IPS-20b (cell line): ENCODE results near the gene EXOC4.
"Not testable (repeated sequence)": the region's sequence is repeated elsewhere in the genome, so short reads cannot be mapped to it uniquely, and the experiment has no call there.

Source experiments
- H3K27ac ChIP-seq: one replicate; pipeline ENCODE4 v1.5.1; 2013; ENCODE audit warnings: low read length
- H3K27me3 ChIP-seq: 2 replicates; pipeline ENCODE4 v1.6.1; 2013; ENCODE audit warnings: mild to moderate bottlenecking, low read length, inconsistent platforms; ENCODE audit not compliant: insufficient read depth
- H3K36me3 ChIP-seq: 2 replicates; pipeline ENCODE4 v1.6.1; 2013; ENCODE audit warnings: low read depth, mild to moderate bottlenecking, inconsistent platforms, low read length, moderate library complexity; ENCODE audit not compliant: insufficient read depth
- H3K4me1 ChIP-seq: 2 replicates; pipeline ENCODE4 v1.6.1; 2013; ENCODE audit warnings: mild to moderate bottlenecking, control low read depth, inconsistent platforms, low read length, moderate library complexity; ENCODE audit not compliant: insufficient read depth
- H3K4me3 ChIP-seq: 2 replicates; pipeline ENCODE4 v1.5.1; 2013; ENCODE audit warnings: mild to moderate bottlenecking, low read length, inconsistent platforms
- H3K9ac ChIP-seq: 2 replicates; pipeline ENCODE4 v1.6.1; 2013; ENCODE audit warnings: low read depth, mild to moderate bottlenecking, inconsistent platforms, low read length, moderate library complexity
- H3K9me3 ChIP-seq: 2 replicates; pipeline ENCODE4 v1.6.1; 2013; ENCODE audit warnings: mild to moderate bottlenecking, low read depth, low read length, inconsistent platforms; ENCODE audit not compliant: insufficient read depth

EXOC4 gene

DNA sequence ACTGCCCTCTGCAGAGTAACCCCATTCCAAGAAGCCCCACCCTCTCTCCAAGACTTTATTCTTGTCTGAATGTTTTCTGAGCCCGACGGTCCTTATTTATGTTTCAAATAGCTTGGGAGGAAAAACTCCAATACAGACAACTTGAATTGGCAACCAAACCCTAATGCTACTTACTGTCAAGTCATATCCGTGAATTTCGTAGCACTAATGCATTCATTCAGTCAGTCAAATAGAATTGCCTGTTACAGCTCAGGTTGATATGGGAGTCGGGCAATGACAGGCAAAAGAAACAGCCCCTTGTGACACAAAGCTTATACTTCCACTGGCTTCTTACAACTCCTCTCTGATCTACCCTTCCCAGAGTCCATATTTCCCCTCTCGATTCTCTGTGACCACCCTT is 815.8 kb downstream of the EXOC4 start:
- no peaks in the 10 kb centered on the region for H3K9me3 ChIP-seq
- no peak overlapping the region for H3K9ac ChIP-seq
- H3K4me3 ChIP-seq: no peak overlapping the region
- no peak overlapping the region for H3K27ac ChIP-seq
- no peaks in the 10 kb centered on the region for H3K27me3 ChIP-seq
- no peaks in the 10 kb centered on the region for H3K36me3 ChIP-seq
- H3K4me1 ChIP-seq: 0 out of 2 replicates have a peak, but pooled peaks cover 1% of the 10 kb centered on the region

DNA sequence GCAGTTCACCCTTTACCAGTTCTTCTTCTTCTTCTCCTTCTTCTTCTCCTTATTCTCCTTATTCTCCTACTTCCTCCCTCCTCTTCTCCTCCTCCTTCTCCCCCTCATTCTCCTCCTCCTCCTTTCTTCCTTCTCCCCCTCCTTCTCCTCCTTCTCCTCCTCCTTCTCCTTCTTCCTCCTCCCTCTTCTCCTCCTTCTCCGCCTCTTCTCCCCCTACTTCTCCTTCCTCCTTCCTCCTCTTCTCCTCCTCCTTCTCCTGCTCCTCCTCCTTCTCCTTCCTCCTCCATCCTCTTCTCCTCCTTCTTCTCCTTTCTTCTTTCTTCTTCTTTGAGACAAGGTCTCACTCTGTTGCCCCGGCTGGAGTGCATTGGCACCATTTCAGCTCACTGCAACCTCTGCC is 816.3 kb downstream of the EXOC4 start:
- no peak overlapping the region for H3K9ac ChIP-seq
- H3K36me3 ChIP-seq: no peaks in the 10 kb centered on the region
- no peak overlapping the region for H3K27ac ChIP-seq
- H3K9me3 ChIP-seq: no peaks in the 10 kb centered on the region
- no peaks in the 10 kb centered on the region for H3K4me1 ChIP-seq
- H3K4me3 ChIP-seq: no peak overlapping the region
- H3K27me3 ChIP-seq: no peaks in the 10 kb centered on the region

DNA sequence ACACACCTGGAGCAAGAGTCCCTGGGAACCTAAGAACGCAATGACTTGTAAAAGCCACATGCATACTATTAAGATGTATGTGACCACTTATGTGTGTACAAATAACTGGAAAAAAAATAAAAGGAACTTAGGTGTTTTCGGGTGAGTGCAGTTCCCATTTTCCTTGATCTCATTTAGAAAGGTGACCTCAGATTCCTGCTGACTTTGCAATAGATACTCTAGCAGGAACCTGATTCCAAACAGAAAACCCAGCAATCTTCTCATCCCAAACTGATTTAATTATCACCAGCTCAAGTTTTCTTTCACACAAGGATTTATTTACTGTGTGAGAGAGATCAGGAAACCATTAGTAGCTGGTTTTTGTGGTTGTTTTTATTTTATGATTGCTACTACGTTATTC is 817.8 kb downstream of the EXOC4 start:
- Histone ChIP-seq H3K27ac (no peak overlapping the region), H3K4me1 (no peaks in the 10 kb centered on the region), H3K27me3 (no peaks in the 10 kb centered on the region), H3K36me3 (0 out of 2 replicates have a peak, but pooled peaks cover 2% of the 10 kb centered on the region), H3K9me3 (peaks cover 1% of the 10 kb centered on the region; the same call in 1 of the 2 replicates), H3K9ac (no peak overlapping the region), H3K4me3 (no peak overlapping the region)

DNA sequence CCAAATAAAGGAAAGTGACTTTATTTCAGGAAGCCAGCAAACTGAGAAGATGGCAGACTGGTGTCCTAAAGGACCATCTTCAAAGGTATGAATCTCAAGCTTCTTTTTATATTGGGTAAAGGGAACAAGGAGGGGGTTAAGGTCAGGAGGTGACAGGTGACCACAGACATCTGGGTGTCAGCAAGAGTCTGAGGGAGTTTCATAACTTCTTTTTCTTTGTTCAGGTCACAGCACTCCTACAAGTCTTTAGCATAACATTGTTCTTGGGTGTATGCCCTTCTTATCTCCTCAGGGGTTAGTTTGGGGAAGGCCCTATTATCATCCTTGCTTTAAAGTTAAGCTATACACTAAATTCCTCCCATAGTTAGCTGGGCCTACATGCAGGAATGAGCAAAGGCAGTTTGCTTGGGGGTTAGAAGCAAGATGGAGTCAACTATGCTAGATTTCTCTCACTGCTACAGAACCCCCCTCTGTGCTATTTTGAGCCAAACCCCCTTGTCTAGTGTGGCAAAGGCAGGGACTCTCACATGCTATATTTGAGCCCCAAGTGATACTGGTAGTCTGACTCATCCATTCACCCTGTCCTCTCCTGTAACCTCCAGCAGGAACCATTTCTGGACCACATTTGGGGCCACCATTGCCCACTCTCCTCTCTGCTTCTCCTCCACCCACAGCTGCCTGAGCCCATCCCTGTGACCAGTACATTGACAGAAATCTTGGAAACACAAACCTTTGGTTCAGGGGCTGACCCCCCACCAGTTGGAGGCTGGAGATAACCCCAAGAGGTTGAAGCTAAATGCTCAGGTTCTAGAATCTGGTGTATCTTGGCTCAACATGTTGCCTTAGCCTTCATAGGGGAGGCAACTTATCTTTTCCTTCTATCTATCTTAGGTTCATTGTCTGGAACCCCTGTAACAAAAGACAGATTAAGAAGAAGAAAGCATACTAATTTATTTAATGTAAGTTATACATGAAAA is 818.8 kb downstream of the EXOC4 start:
- H3K27ac ChIP-seq: no peak overlapping the region
- no peak overlapping the region for H3K4me3 ChIP-seq
- no peaks in the 10 kb centered on the region for H3K27me3 ChIP-seq
- no peaks in the 10 kb centered on the region for H3K4me1 ChIP-seq
- no peak overlapping the region for H3K9ac ChIP-seq
- peaks cover 6% of the 10 kb centered on the region for H3K9me3 ChIP-seq
- 0 out of 2 replicates have a peak, but pooled peaks cover 5% of the 10 kb centered on the region for H3K36me3 ChIP-seq

DNA sequence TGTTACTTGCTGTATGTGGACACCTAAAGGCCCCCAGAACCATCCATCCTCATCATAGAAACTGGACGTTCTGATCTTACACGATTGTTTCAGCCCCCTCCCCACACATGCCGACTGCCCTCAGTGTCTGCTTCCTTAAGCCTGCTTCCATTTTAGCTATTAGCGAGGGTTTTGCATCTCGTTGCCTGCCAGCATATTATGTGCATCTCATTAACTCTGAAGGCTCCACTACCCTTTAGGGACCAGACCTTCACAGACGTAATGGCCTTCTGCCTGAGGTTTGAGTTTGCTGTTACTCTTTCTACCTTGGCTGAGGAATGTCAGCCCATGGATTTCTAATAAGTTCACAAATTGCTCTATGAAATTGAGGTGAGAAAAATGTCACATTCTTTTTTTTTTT is 820.4 kb downstream of the EXOC4 start:
- Histone ChIP-seq H3K36me3 (0 out of 2 replicates have a peak, but pooled peaks cover 5% of the 10 kb centered on the region), H3K27me3 (no peaks in the 10 kb centered on the region), H3K4me3 (no peak overlapping the region), H3K9me3 (peaks cover 6% of the 10 kb centered on the region), H3K4me1 (no peaks in the 10 kb centered on the region), H3K27ac (no peak overlapping the region), H3K9ac (no peak overlapping the region)

DNA sequence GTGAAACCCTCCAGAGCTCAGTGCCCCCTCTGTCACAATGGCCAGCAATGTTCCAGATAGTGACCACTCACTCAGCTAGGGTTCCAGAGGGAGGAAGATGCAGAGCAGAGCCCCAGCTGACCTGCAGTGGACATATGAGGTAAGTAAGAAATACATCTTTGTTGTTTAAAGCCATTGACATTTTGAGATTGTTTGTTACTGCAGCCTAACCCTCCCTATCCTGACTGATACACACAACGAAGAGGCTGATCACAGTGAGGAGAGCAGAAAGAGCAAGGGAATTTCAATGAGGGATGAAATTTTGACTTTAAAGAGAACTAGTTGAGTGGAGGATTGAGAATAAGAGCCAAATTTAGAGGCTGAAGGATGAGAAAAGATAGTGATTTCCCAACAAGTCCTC is 822.9 kb downstream of the EXOC4 start:
- no peak overlapping the region for H3K9ac ChIP-seq
- H3K4me1 ChIP-seq: no peaks in the 10 kb centered on the region
- H3K27me3 ChIP-seq: no peaks in the 10 kb centered on the region
- 0 out of 2 replicates have a peak, but pooled peaks cover 5% of the 10 kb centered on the region for H3K36me3 ChIP-seq
- H3K27ac ChIP-seq: no peak overlapping the region
- H3K9me3 ChIP-seq: peaks cover 6% of the 10 kb centered on the region
- H3K4me3 ChIP-seq: no peak overlapping the region

DNA sequence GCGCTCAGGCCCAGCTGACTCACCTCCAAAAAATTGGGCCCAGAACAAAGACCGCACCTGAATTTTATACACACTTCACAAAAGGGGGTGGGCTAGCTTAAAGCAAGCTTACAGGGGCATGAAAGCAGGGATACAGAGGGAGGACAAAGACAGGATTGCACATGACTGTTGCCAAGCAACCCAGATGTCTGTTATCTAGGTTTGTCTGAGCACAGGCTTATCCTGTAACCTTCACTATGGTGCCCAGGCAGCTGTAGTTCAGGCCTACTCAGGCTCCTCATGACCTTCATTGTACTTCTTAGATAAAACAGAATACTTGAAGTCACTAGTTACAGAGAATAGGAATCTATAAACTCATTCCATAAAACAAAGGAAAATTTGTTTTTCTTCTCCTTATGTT is 824.7 kb downstream of the EXOC4 start:
- not testable (repeated sequence) for H3K9me3 ChIP-seq, H3K9ac ChIP-seq, H3K36me3 ChIP-seq, H3K27me3 ChIP-seq, H3K4me3 ChIP-seq, H3K4me1 ChIP-seq, H3K27ac ChIP-seq

DNA sequence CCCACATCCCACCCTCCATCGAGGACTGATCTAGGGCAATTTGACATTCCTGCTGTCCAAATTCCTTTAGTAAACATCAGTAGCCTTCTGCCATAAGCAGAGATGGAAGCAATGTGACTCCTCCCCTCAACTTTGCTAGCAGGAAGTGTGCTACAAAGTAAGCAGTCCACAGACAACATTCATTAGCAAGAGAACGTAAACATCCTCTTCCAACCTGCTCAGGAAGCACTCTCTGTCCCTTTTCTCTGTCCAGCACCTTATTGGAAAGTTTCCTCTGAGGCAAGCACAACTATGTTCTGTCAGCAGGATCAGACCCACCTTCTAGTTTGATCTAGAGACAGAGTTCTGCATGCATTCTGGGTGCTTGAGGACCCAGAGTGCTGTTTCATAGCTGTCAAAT is 826.1 kb downstream of the EXOC4 start:
- peaks cover 6% of the 10 kb centered on the region for H3K9me3 ChIP-seq
- no peak overlapping the region for H3K27ac ChIP-seq
- no peaks in the 10 kb centered on the region for H3K27me3 ChIP-seq

DNA sequence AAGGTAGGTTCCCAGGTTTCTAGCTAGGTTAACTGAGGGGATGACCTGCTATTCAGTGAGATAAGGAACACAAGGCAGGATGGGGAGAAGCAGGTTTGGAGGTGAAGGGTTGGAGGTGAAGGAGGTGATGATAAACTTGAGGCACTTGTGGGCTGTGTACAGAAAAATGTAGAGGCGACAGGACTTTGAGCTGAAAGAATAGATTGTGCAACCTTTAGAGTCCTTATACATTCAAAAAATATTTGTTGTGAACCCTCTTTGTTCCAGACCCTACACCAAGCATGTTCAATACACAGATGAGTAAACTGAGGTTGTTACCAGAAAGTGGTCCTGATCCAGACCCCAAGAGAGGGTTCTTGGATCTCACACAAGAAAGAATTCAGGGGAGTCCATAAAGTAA is 828.8 kb downstream of the EXOC4 start:
- no peaks in the 10 kb centered on the region for H3K4me1 ChIP-seq

More for the DNA sequence above, 826.1 kb downstream of the EXOC4 start:
- Histone ChIP-seq H3K4me3 (no peak overlapping the region), H3K4me1 (no peaks in the 10 kb centered on the region), H3K36me3 (0 out of 2 replicates have a peak, but pooled peaks cover 5% of the 10 kb centered on the region), H3K9ac (no peak overlapping the region)

DNA sequence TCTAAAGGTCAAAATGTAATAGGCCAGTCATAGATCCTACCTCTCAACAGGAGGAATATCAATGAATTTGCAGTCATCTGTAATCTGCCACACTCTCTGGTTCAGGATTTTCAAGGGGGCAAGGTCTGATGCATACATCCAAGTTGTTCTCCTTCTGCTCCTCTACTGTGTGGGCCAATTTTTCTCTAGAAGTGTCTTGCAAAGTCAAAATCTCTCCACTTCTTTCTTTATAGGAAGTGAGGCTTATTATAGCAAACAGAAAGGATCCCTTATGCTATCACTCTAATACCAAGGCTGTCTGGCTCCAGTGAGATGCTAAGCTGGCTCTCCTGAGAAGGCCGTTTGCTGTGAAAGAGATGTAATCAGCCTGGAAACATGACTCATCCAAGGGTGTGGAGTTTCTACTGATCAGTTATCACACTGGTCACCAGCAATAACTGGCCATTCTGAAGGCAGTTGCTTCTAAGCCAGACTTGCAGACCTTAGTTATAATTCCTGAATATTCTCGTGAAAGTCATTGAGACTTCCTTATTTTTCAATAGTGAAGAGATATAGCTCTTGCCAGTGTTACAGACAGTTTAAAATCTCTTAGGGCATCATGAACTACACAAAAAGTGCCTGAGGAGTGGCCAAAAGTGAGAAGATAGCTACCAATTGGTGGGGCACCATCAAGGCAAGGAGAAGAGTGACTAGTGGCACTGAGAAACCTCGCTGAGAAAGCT is 831.0 kb downstream of the EXOC4 start:
- Histone ChIP-seq H3K27me3 (no peaks in the 10 kb centered on the region), H3K36me3 (no peaks in the 10 kb centered on the region), H3K9ac (no peak overlapping the region), H3K27ac (no peak overlapping the region), H3K4me1 (no peaks in the 10 kb centered on the region), H3K4me3 (no peak overlapping the region), H3K9me3 (peaks cover 23% of the 10 kb centered on the region)

More for the DNA sequence above, 828.8 kb downstream of the EXOC4 start:
- no peaks in the 10 kb centered on the region for H3K27me3 ChIP-seq
- H3K9ac ChIP-seq: no peak overlapping the region
- no peak overlapping the region for H3K4me3 ChIP-seq
- peaks cover under 1% of the 10 kb centered on the region; the same call in 1 of the 2 replicates for H3K9me3 ChIP-seq
- no peak overlapping the region for H3K27ac ChIP-seq
- H3K36me3 ChIP-seq: no peaks in the 10 kb centered on the region

DNA sequence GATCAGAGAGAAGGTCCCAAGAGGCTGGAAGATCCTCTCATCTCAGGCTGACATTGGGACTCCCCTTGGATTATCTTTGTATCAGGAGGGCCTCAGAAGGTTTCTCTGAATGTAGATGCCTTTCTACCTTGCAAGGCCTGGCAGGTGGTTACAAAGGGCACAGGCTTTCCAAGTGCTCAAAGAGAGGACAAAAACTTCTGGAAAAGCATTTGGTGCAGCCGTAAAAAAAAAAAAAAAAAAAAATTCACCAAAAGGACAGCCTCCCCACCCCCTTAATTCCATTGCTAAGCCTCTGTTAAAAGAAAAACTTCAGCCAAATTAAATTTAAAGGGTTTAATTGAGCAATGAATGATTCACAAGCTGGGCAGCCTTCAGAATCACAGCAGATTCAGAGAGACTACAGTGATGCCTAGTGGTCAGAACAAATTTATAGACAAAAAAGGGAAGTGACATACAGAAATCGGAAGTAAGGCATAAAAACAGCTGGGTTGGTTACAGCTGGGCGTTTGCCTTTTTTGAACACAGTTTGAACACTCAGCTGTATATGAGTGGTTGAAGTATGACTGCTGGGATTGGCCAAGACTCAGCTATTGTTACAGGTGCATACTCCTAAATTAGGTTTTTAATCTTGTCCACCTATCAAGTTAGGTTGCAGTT is 831.7 kb downstream of the EXOC4 start:
- peaks cover 30% of the 10 kb centered on the region for H3K9me3 ChIP-seq

More for the DNA sequence above, 831.7 kb downstream of the EXOC4 start:
- Histone ChIP-seq H3K9ac (no peak overlapping the region), H3K4me1 (no peaks in the 10 kb centered on the region), H3K27ac (no peak overlapping the region), H3K36me3 (no peaks in the 10 kb centered on the region), H3K27me3 (no peaks in the 10 kb centered on the region), H3K4me3 (no peak overlapping the region)
